ENCODE data around the gene SNX22. TPM values are rescaled to one million over a fixed set of nuclear protein-coding genes. Genes with fewer than 3 reads are reported as not detected.

SNX22 gene
- total RNA-seq, 1 donor from 2014 or later, result under 0.01 TPM

DNA sequence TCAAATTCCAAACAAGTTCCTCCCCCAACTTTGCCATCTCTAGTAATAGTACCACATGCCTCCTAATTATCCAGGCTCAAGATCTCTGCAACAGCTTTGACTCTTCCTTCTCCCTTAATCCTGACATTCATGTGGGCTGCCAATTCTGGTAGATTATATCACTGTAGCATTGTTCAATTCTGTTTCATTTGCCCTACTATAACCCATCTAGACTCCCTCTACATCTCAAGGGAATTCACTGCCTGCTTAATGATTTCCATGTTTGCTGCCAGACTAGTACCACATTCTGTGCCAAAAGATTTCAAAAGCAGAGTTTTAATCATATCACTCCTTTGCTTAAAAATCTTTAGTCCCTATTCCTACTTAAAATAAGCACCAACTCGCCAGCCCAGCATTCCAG is 45.9 kb downstream of the SNX22 start:
- Histone ChIP-seq H3K4me3 (ENCODE audit: low read depth, low read length) (no peak overlapping the region), H3K27me3 (ENCODE audit: control insufficient read depth, insufficient read depth, low read length) (no peaks in the 10 kb centered on the region), H3K36me3 (ENCODE audit: control insufficient read depth, insufficient read depth, low read length) (peaks cover 5% of the 10 kb centered on the region)
- TF ChIP-seq, protein P1, sequence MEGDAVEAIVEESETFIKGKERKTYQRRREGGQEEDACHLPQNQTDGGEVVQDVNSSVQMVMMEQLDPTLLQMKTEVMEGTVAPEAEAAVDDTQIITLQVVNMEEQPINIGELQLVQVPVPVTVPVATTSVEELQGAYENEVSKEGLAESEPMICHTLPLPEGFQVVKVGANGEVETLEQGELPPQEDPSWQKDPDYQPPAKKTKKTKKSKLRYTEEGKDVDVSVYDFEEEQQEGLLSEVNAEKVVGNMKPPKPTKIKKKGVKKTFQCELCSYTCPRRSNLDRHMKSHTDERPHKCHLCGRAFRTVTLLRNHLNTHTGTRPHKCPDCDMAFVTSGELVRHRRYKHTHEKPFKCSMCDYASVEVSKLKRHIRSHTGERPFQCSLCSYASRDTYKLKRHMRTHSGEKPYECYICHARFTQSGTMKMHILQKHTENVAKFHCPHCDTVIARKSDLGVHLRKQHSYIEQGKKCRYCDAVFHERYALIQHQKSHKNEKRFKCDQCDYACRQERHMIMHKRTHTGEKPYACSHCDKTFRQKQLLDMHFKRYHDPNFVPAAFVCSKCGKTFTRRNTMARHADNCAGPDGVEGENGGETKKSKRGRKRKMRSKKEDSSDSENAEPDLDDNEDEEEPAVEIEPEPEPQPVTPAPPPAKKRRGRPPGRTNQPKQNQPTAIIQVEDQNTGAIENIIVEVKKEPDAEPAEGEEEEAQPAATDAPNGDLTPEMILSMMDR (IDR thresholded peaks at IDR 0.05; ENCODE audit: insufficient read depth, low read length, severe bottlenecking), result no peak
- FAIRE-seq, result no peak
- DNase-seq (ENCODE audit: low read depth), result no peak

DNA sequence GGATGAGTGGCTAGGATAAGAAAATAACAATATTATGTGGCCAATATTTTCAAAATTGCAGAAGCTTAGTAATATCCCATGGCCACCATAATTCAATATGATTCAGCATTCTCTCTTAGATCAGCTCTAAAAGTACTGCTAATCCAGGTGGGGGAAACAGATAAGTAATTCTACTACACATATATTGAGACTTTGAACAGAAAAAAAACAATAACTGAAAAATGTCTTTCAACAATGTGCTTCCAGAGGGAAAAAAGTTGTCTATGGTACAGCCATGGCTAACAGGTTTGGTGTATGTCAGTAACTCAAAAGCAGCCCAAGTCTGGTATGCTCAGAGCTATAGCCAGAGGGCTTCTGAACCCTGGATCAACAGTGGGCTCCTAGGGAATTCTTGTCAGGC is 53.7 kb downstream of the SNX22 start:
- TF ChIP-seq, protein P1 (IDR thresholded peaks at IDR 0.05; ENCODE audit: insufficient read depth, low read length, severe bottlenecking), result no peak
- FAIRE-seq, result no peak
- no peak for DNase-seq (ENCODE audit: low read depth)
- Histone ChIP-seq H3K27me3 (ENCODE audit: control insufficient read depth, insufficient read depth, low read length) (no peaks in the 10 kb centered on the region), H3K4me3 (ENCODE audit: low read depth, low read length) (no peak overlapping the region), H3K36me3 (ENCODE audit: control insufficient read depth, insufficient read depth, low read length) (peaks cover 9% of the 10 kb centered on the region)

Other genes with a start within 250 kb of the SNX22 start
- 0.53 and 3.3 TPM in 2 replicates for gene DAPK2, start 105.2 kb upstream of the SNX22 start, total RNA-seq
- 53.0 and 62.1 TPM in 2 replicates for gene CIAO2A, start 57.9 kb upstream of the SNX22 start, total RNA-seq
- 26.4 and 28.7 TPM in 2 replicates for gene SNX1, start 55.7 kb upstream of the SNX22 start, total RNA-seq
- 667 and 1,074 TPM in 2 replicates for gene PPIB, start 11.3 kb downstream of the SNX22 start, total RNA-seq
- gene CSNK1G1, start 204.4 kb downstream of the SNX22 start, total RNA-seq, result 26.3 and 27.8 TPM in 2 replicates
- 1.8 and 3.2 TPM in 2 replicates for gene PCLAF, start 229.7 kb downstream of the SNX22 start, total RNA-seq
- 8.2 and 11.3 TPM in 2 replicates for gene TRIP4, start 236.1 kb downstream of the SNX22 start, total RNA-seq

All from bronchial epithelial cell (primary cell).